A673 (cell line): ENCODE measurements around the gene P2RY4. TPM values are rescaled to one million over a fixed set of nuclear protein-coding genes. Genes with fewer than 3 reads are reported as not detected.

Experiments used
- BruUV-seq: library from RNA; stranded (reverse); fragments of 400-500 nt; replicated peaks from 2 replicates; lab custom pipeline; 2021; lab: Mats Ljungman, UMichigan
- CTCF ChIA-PET: fragments of 300-600 bp; sonication (Branson Sonifier 250); formaldehyde crosslinking; loops from one replicate; lab custom pipeline; 2022; ENCODE audit warnings: antibody characterized with exemption; lab: Charles Lee
- POLR2A ChIA-PET: fragments of 300-600 bp; sonication (Branson Sonifier 250); formaldehyde crosslinking; loops from one replicate; lab custom pipeline; 2022; ENCODE audit warnings: antibody characterized with exemption; ENCODE audit not compliant: low non-redundant PET; lab: Charles Lee
- DNase-seq: peaks from one replicate; pipeline ENCODE4 v3.0.0-alpha.2; 2015; ENCODE audit warnings: low spot score
- H3K27ac ChIP-seq: fragments of 200-600 bp; sonication (generic); 2 replicates; pipeline ENCODE4 v1.5.1; 2016; ENCODE audit warnings: mixed run types, low read depth, mild to moderate bottlenecking, mixed read lengths, antibody characterized with exemption, low read length; ENCODE audit not compliant: poor library complexity, severe bottlenecking
- H3K27me3 ChIP-seq: fragments of 200-600 bp; sonication (generic); replicated peaks from 2 replicates; pipeline ENCODE4 v1.6.1; 2017; ENCODE audit warnings: mixed run types, low read depth, mild to moderate bottlenecking, mixed read lengths, antibody characterized with exemption, low read length; ENCODE audit not compliant: insufficient read depth, poor library complexity
- H3K36me3 ChIP-seq: fragments of 200-600 bp; sonication (generic); 2 replicates; pipeline ENCODE4 v1.6.1; 2016; ENCODE audit warnings: mixed run types, mild to moderate bottlenecking, mixed read lengths, antibody characterized with exemption, low read length; ENCODE audit not compliant: insufficient read depth, poor library complexity, severe bottlenecking
- H3K4me1 ChIP-seq: fragments of 200-600 bp; sonication (generic); 2 replicates; pipeline ENCODE4 v1.6.1; 2017; ENCODE audit warnings: mixed run types, mild to moderate bottlenecking, mixed read lengths, antibody characterized with exemption, low read length; ENCODE audit not compliant: insufficient read depth, poor library complexity, severe bottlenecking
- H3K4me3 ChIP-seq: fragments of 200-600 bp; sonication (generic); 2 replicates; pipeline ENCODE4 v1.5.1; 2016; ENCODE audit warnings: low read depth, mixed run types, mild to moderate bottlenecking, mixed read lengths, low read length; ENCODE audit not compliant: poor library complexity, severe bottlenecking
- H3K9me3 ChIP-seq: fragments of 200-600 bp; sonication (generic); 2 replicates; pipeline ENCODE4 v1.6.1; 2016; ENCODE audit warnings: mixed run types, low read depth, mild to moderate bottlenecking, mixed read lengths, antibody characterized with exemption, low read length; ENCODE audit not compliant: poor library complexity, severe bottlenecking
- CTCF ChIP-seq: fragments of 300-800, 200-600 bp; sonication (generic); conservative IDR thresholded peaks from 2 replicates; pipeline ENCODE4 v1.5.1; 2017; ENCODE audit warnings: low read depth, mild to moderate bottlenecking, antibody characterized with exemption, low read length, moderate library complexity, mixed read lengths
- EZH2 ChIP-seq: fragments of 200-600 bp; sonication (generic); IDR thresholded peaks from 2 replicates; pipeline ENCODE4 v1.6.1; 2017; ENCODE audit warnings: borderline replicate concordance, low read depth, mild to moderate bottlenecking, mixed read lengths, antibody characterized with exemption, low read length; ENCODE audit not compliant: poor library complexity, severe bottlenecking
- intact Hi-C: fragments of 100-400 bp; cut with micrococcal nuclease; formaldehyde crosslinking; loops from one replicate; pipeline ENCODE4 v1.10.0; 2022; ENCODE audit not compliant: unreplicated experiment
- total RNA-seq: library from RNA; stranded (reverse); gene quantifications from 2 replicates; pipeline ENCODE4 v1.2.3, GENCODE V29; 2021

P2RY4 gene
- total RNA-seq, 1 experiment from 2014 or later, result not detected

GRCh38 chrX:70208479-70208878 lies 51.5 kb downstream of the P2RY4 start:
- no peaks in the 10 kb centered on the region for H3K27me3 ChIP-seq
- no peaks in the 10 kb centered on the region for H3K9me3 ChIP-seq
- no peak overlapping the region for H3K4me3 ChIP-seq
- H3K4me1 ChIP-seq, result no peaks in the 10 kb centered on the region
- POLR2A ChIA-PET, result no interaction called here
- CTCF ChIA-PET, result no interaction called here
- no peak for TF ChIP-seq CTCF
- TF ChIP-seq EZH2, result no peak
- intact Hi-C loops, result no loop called here
- no peak for DNase-seq
- H3K36me3 ChIP-seq, result no peaks in the 10 kb centered on the region
- no peak overlapping the region for H3K27ac ChIP-seq
- no TSS peak for BruUV-seq

Other genes with a start within 250 kb of the P2RY4 start
- not detected in 2 replicates for gene AWAT2, start 210.3 kb downstream of the P2RY4 start, total RNA-seq
- not detected in 2 replicates for gene OTUD6A, start 197.7 kb downstream of the P2RY4 start, total RNA-seq
- 35.2 and 36.2 TPM in 2 replicates for gene IGBP1, start 126.8 kb downstream of the P2RY4 start, total RNA-seq
- not detected in 2 replicates for gene DGAT2L6, start 82.7 kb downstream of the P2RY4 start, total RNA-seq
- not detected in 2 replicates for gene AWAT1, start 25.5 kb downstream of the P2RY4 start, total RNA-seq
- gene ARR3, start 8.1 kb upstream of the P2RY4 start, total RNA-seq, result not detected in 2 replicates
- not detected in 2 replicates for gene RAB41, start 22.0 kb upstream of the P2RY4 start, total RNA-seq
- 57.2 and 60.8 TPM in 2 replicates for gene PDZD11, start 29.7 kb upstream of the P2RY4 start, total RNA-seq
- 66.9 and 76.7 TPM in 2 replicates for gene KIF4A, start 29.9 kb upstream of the P2RY4 start, total RNA-seq
- 0.68 and 0.84 TPM in 2 replicates for gene GDPD2, start 163.1 kb upstream of the P2RY4 start, total RNA-seq
- gene DLG3, start 184.6 kb upstream of the P2RY4 start, total RNA-seq, result 32.8 and 34.0 TPM in 2 replicates